Loucy (cell line): ENCODE results near the gene ASPHD1.

Experiments used
- EZH2phosphoT487 ChIP-seq: fragments of 200-600 bp; IDR thresholded peaks from 2 replicates; pipeline ENCODE4 v1.6.1; 2018; ENCODE audit warnings: antibody characterized with exemption, mild to moderate bottlenecking, moderate library complexity, borderline replicate concordance
- TF ChIP-seq, protein P1 (sequence below): fragments of 200-600 bp; sonication (generic); conservative IDR thresholded peaks from 2 replicates; pipeline ENCODE4 v1.5.1; 2014; ENCODE audit warnings: mild to moderate bottlenecking, antibody characterized with exemption, low read length

DNA sequence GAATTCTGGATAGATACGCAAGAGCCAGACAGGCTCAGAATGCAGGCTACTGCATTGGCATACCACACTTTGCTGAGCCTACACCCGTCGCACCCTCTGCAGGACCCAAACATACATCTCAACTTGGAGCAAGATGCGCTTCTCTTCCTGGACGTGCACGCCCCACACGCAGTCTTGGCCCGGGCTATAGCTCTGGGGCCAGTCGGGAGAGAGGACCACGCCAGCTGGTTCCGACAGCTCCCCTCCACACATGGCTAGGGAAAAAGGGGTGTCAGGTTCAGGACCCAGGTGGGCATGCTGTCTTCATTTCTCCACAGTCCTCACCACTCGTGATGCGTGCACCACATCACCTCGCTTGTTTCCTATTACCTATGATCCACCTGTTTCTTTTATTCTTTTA lies 22.1 kb upstream of the ASPHD1 start:
- TF ChIP-seq, protein P1, sequence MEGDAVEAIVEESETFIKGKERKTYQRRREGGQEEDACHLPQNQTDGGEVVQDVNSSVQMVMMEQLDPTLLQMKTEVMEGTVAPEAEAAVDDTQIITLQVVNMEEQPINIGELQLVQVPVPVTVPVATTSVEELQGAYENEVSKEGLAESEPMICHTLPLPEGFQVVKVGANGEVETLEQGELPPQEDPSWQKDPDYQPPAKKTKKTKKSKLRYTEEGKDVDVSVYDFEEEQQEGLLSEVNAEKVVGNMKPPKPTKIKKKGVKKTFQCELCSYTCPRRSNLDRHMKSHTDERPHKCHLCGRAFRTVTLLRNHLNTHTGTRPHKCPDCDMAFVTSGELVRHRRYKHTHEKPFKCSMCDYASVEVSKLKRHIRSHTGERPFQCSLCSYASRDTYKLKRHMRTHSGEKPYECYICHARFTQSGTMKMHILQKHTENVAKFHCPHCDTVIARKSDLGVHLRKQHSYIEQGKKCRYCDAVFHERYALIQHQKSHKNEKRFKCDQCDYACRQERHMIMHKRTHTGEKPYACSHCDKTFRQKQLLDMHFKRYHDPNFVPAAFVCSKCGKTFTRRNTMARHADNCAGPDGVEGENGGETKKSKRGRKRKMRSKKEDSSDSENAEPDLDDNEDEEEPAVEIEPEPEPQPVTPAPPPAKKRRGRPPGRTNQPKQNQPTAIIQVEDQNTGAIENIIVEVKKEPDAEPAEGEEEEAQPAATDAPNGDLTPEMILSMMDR: no peak
- TF ChIP-seq EZH2phosphoT487: no peak
